ENCODE results near the gene PCTP. TPM values are rescaled to one million over a fixed set of nuclear protein-coding genes. Genes with fewer than 3 reads are reported as not detected.

The PCTP gene
- total RNA-seq, 1 experiment from 2014 or later, result 17.3 TPM

- CTCF ChIA-PET, result no interaction called here
- intact Hi-C loops (cut with micrococcal nuclease; ENCODE audit: unreplicated experiment), result no loop called here
- DNase-seq, result no peak
Measured at GRCh38 chr17:55709440-55709839, 41.4 kb upstream of the PCTP start.

GRCh38 chr17:55709984-55710383 lies 40.9 kb upstream of the PCTP start:
- H3K4me2 ChIP-seq, result no peak overlapping the region
- H3K27ac ChIP-seq, result no peak overlapping the region
- no peak overlapping the region for H2AFZ ChIP-seq
- ChIA-PET CTCF (no interaction called here), POLR2A (ENCODE audit: unreplicated experiment) (no interaction called here)
- H3F3A ChIP-seq (ENCODE audit: insufficient read depth, low read depth), result 0 out of 2 replicates have a peak, but pooled peaks cover 5% of the 10 kb centered on the region
- H3K9me3 ChIP-seq (ENCODE audit: insufficient read depth, low read depth), result no peaks in the 10 kb centered on the region
- no peak overlapping the region for H3K4me3 ChIP-seq
- H3K36me3 ChIP-seq (ENCODE audit: low read depth), result no peaks in the 10 kb centered on the region
- H3K79me2 ChIP-seq (ENCODE audit: low read depth), result no peaks in the 10 kb centered on the region
- DNase-seq, result no peak
- H3K9me2 ChIP-seq (ENCODE audit: insufficient read depth), result no peaks in the 10 kb centered on the region
- peaks cover 20% of the 10 kb centered on the region for H3K27me3 ChIP-seq (ENCODE audit: insufficient read depth, low read depth)
- H3K4me1 ChIP-seq (replicated peaks; ENCODE audit: insufficient read depth), result peaks cover 32% of the 10 kb centered on the region
- no peak for TF ChIP-seq EZH2 (IDR thresholded peaks at IDR 0.05; ENCODE audit: low read depth)
- TF ChIP-seq, protein P1, sequence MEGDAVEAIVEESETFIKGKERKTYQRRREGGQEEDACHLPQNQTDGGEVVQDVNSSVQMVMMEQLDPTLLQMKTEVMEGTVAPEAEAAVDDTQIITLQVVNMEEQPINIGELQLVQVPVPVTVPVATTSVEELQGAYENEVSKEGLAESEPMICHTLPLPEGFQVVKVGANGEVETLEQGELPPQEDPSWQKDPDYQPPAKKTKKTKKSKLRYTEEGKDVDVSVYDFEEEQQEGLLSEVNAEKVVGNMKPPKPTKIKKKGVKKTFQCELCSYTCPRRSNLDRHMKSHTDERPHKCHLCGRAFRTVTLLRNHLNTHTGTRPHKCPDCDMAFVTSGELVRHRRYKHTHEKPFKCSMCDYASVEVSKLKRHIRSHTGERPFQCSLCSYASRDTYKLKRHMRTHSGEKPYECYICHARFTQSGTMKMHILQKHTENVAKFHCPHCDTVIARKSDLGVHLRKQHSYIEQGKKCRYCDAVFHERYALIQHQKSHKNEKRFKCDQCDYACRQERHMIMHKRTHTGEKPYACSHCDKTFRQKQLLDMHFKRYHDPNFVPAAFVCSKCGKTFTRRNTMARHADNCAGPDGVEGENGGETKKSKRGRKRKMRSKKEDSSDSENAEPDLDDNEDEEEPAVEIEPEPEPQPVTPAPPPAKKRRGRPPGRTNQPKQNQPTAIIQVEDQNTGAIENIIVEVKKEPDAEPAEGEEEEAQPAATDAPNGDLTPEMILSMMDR (conservative IDR thresholded peaks at IDR 0.05), result no peak
- intact Hi-C loops (cut with micrococcal nuclease; ENCODE audit: unreplicated experiment), result no loop called here
- H4K20me1 ChIP-seq (ENCODE audit: insufficient read depth), result no peaks in the 10 kb centered on the region
- no TSS peak for BruUV-seq (replicated peaks)

More at GRCh38 chr17:55709440-55709839, 41.4 kb upstream of the PCTP start:
- Histone ChIP-seq H3K36me3 (ENCODE audit: low read depth) (no peaks in the 10 kb centered on the region), H3F3A (ENCODE audit: insufficient read depth, low read depth) (0 out of 2 replicates have a peak, but pooled peaks cover 5% of the 10 kb centered on the region), H3K4me2 (no peak overlapping the region), H3K27ac (no peak overlapping the region), H3K9me2 (ENCODE audit: insufficient read depth) (no peaks in the 10 kb centered on the region), H3K79me2 (ENCODE audit: low read depth) (no peaks in the 10 kb centered on the region), H2AFZ (no peak overlapping the region), H3K4me3 (no peak overlapping the region), H3K4me1 (replicated peaks; ENCODE audit: insufficient read depth) (peaks cover 32% of the 10 kb centered on the region), H3K9me3 (ENCODE audit: insufficient read depth, low read depth) (no peaks in the 10 kb centered on the region), H3K27me3 (ENCODE audit: insufficient read depth, low read depth) (peaks cover 18% of the 10 kb centered on the region), H4K20me1 (ENCODE audit: insufficient read depth) (no peaks in the 10 kb centered on the region)
- POLR2A ChIA-PET (ENCODE audit: unreplicated experiment), result no interaction called here
- TF ChIP-seq EZH2 (IDR thresholded peaks at IDR 0.05; ENCODE audit: low read depth), result no peak
- TF ChIP-seq, protein P1 (conservative IDR thresholded peaks at IDR 0.05), result no peak
- no TSS peak for BruUV-seq (replicated peaks)

GRCh38 chr17:55710410-55710809 lies 40.4 kb upstream of the PCTP start:
- intact Hi-C loops (cut with micrococcal nuclease; ENCODE audit: unreplicated experiment), result no loop called here
- no peak overlapping the region for H3K4me3 ChIP-seq
- H3K9me3 ChIP-seq (ENCODE audit: insufficient read depth, low read depth), result no peaks in the 10 kb centered on the region
- POLR2A ChIA-PET (ENCODE audit: unreplicated experiment), result no interaction called here
- no peaks in the 10 kb centered on the region for H3K9me2 ChIP-seq (ENCODE audit: insufficient read depth)
- H3K27ac ChIP-seq, result no peak overlapping the region
- H3K4me1 ChIP-seq (replicated peaks; ENCODE audit: insufficient read depth), result peaks cover 32% of the 10 kb centered on the region
- no peaks in the 10 kb centered on the region for H3K36me3 ChIP-seq (ENCODE audit: low read depth)
- CTCF ChIA-PET, result no interaction called here
- peaks cover 22% of the 10 kb centered on the region for H3K27me3 ChIP-seq (ENCODE audit: insufficient read depth, low read depth)
- DNase-seq, result no peak
- H3K79me2 ChIP-seq (ENCODE audit: low read depth), result no peaks in the 10 kb centered on the region
- BruUV-seq (replicated peaks), result no TSS peak
- no peak overlapping the region for H3K4me2 ChIP-seq
- H3F3A ChIP-seq (ENCODE audit: insufficient read depth, low read depth), result 0 out of 2 replicates have a peak, but pooled peaks cover 4% of the 10 kb centered on the region
- no peak overlapping the region for H2AFZ ChIP-seq
- no peaks in the 10 kb centered on the region for H4K20me1 ChIP-seq (ENCODE audit: insufficient read depth)
- TF ChIP-seq EZH2 (IDR thresholded peaks at IDR 0.05; ENCODE audit: low read depth), result no peak
- TF ChIP-seq, protein P1 (conservative IDR thresholded peaks at IDR 0.05), result no peak

All from PC-9 (cell line).